ENCODE measurements around the gene BMP6.

Gene BMP6

GRCh38 chr6:7901056-7901455, 175.2 kb downstream of the BMP6 start:
- no peak for DNase-seq (ENCODE audit: extremely low read depth in 1 of 2, low read depth in 1 of 2)

- no peak for DNase-seq (ENCODE audit: extremely low read depth in 1 of 2, low read depth in 1 of 2)
These were observed 175.9 kb downstream of the BMP6 start for GRCh38 chr6:7901780-7902179.

GRCh38 chr6:7902221-7902620, 176.3 kb downstream of the BMP6 start:
- DNase-seq (ENCODE audit: extremely low read depth in 1 of 2, low read depth in 1 of 2): no peak

- no peak for DNase-seq (ENCODE audit: extremely low read depth in 1 of 2, low read depth in 1 of 2)
These were observed 177.0 kb downstream of the BMP6 start for GRCh38 chr6:7902867-7903266.

GRCh38 chr6:7903673-7904072, 177.8 kb downstream of the BMP6 start:
- DNase-seq (ENCODE audit: extremely low read depth in 1 of 2, low read depth in 1 of 2): no peak

GRCh38 chr6:7904654-7905319, 178.9 kb downstream of the BMP6 start:
- no peak for DNase-seq (ENCODE audit: extremely low read depth in 1 of 2, low read depth in 1 of 2)

GRCh38 chr6:7905416-7905815, 179.5 kb downstream of the BMP6 start:
- no peak for DNase-seq (ENCODE audit: extremely low read depth in 1 of 2, low read depth in 1 of 2)

- DNase-seq (ENCODE audit: extremely low read depth in 1 of 2, low read depth in 1 of 2): no peak
These were observed 180.8 kb downstream of the BMP6 start for GRCh38 chr6:7906741-7907140.

- DNase-seq (ENCODE audit: extremely low read depth in 1 of 2, low read depth in 1 of 2): no peak
These were observed 181.3 kb downstream of the BMP6 start for GRCh38 chr6:7907159-7907558.

GRCh38 chr6:7909323-7910276, 183.7 kb downstream of the BMP6 start:
- DNase-seq (ENCODE audit: extremely low read depth in 1 of 2, low read depth in 1 of 2): peak; percentile 23 to 32

GRCh38 chr6:7910298-7910653, 184.4 kb downstream of the BMP6 start:
- DNase-seq (ENCODE audit: extremely low read depth in 1 of 2, low read depth in 1 of 2): no peak

- peak; percentile 35 to 55 for DNase-seq (ENCODE audit: extremely low read depth in 1 of 2, low read depth in 1 of 2)
These were observed 184.9 kb downstream of the BMP6 start, which contains the start of gene TXNDC5 for GRCh38 chr6:7910654-7911344. TXNDC5 (minus strand) TSS chr6:7910788; CDS start chr6:7910776, 12 bp downstream.

- no peak for DNase-seq (ENCODE audit: extremely low read depth in 1 of 2, low read depth in 1 of 2)
These were observed 185.4 kb downstream of the BMP6 start for GRCh38 chr6:7911345-7911725.

- DNase-seq (ENCODE audit: extremely low read depth in 1 of 2, low read depth in 1 of 2): no peak
These were observed 186.1 kb downstream of the BMP6 start for GRCh38 chr6:7912024-7912423.

- DNase-seq (ENCODE audit: extremely low read depth in 1 of 2, low read depth in 1 of 2): no peak
These were observed 187.0 kb downstream of the BMP6 start for GRCh38 chr6:7912736-7913517.

- no peak for DNase-seq (ENCODE audit: extremely low read depth in 1 of 2, low read depth in 1 of 2)
These were observed 188.4 kb downstream of the BMP6 start for GRCh38 chr6:7914311-7914710.

- no peak for DNase-seq (ENCODE audit: extremely low read depth in 1 of 2, low read depth in 1 of 2)
These were observed 189.3 kb downstream of the BMP6 start for GRCh38 chr6:7914991-7915789.

- no peak for DNase-seq (ENCODE audit: extremely low read depth in 1 of 2, low read depth in 1 of 2)
These were observed 191.1 kb downstream of the BMP6 start for GRCh38 chr6:7916959-7917358.

GRCh38 chr6:7917729-7918128, 191.8 kb downstream of the BMP6 start:
- DNase-seq (ENCODE audit: extremely low read depth in 1 of 2, low read depth in 1 of 2): no peak

- no peak for DNase-seq (ENCODE audit: extremely low read depth in 1 of 2, low read depth in 1 of 2)
These were observed 192.5 kb downstream of the BMP6 start for GRCh38 chr6:7918403-7918802.
